ENCODE measurements around the gene COL24A1. TPM values are rescaled to one million over a fixed set of nuclear protein-coding genes. Genes with fewer than 3 reads are reported as not detected.
"Not testable (repeated sequence)": the region's sequence is repeated elsewhere in the genome, so short reads cannot be mapped to it uniquely, and the experiment has no call there.

Gene COL24A1
- total RNA-seq, 1 experiment from 2014 or later: not detected

- DNase-seq (ENCODE audit: low spot score): no peak
- in situ Hi-C loops (cut with HindIII; ENCODE audit: low sequenced_read_pairs): no loop called here
These were observed 1.3 kb downstream of the COL24A1 start for GRCh38 chr1:86155051-86155806.

- DNase-seq (ENCODE audit: low spot score): no peak
- in situ Hi-C loops (cut with HindIII; ENCODE audit: low sequenced_read_pairs): no loop called here
These were observed 2.0 kb downstream of the COL24A1 start for GRCh38 chr1:86154571-86155050.

GRCh38 chr1:86153836-86154235, 2.7 kb downstream of the COL24A1 start:
- in situ Hi-C loops (cut with HindIII; ENCODE audit: low sequenced_read_pairs): no loop called here
- no peak for DNase-seq (ENCODE audit: low spot score)

DNA sequence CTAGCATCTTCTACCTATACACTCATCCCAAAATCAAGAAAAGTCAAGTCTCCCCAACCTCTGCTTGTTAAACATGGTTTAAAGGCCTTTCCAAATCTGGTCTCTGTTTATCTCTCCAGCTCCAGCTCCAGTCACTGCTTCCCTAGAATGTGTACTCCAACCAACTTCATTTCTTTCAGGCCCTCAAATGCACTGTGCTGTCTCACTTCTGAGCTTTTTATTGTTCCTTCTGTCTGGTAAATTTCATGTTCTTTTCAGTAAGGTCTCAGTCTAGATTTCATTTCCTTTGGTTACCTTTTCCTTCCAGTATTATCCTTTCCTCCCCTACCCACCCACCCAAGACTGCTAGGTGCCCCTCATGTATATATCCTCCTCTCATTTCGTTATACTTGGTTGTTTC, 3.7 kb downstream of the COL24A1 start:
- in situ Hi-C loops (cut with HindIII; ENCODE audit: low sequenced_read_pairs): no loop called here
- DNase-seq (ENCODE audit: low spot score): no peak

- DNase-seq (ENCODE audit: low spot score): no peak
- in situ Hi-C loops (cut with HindIII; ENCODE audit: low sequenced_read_pairs): no loop called here
These were observed 5.1 kb downstream of the COL24A1 start for GRCh38 chr1:86151427-86151826.

DNA sequence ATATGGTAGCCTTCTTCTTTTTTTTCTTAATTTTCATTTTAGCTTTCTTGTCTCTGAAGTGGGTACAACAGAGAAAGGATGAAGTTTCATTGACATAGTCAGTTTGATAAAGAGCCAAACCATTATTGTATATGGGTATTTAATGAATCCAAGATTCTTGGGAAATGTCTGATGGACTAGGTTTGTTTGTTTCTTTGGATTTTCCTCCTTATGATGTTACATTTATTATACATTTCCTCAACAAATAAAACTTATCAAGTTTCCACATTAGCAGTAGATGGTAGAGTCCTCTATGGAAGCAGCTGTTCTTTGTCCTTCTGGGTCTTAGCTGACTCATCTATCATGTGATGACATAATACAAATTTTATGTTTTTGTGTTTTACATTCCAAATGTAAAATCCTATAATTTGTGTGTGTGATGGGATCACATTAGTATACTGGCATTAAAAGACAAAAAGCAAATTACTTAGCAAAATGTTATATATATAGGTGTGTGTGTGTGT, 6.0 kb downstream of the COL24A1 start:
- in situ Hi-C loops (cut with HindIII; ENCODE audit: low sequenced_read_pairs): no loop called here
- no peak for DNase-seq (ENCODE audit: low spot score)

- no peak for DNase-seq (ENCODE audit: low spot score)
- in situ Hi-C loops (cut with HindIII; ENCODE audit: low sequenced_read_pairs): no loop called here
These were observed 7.0 kb downstream of the COL24A1 start for GRCh38 chr1:86149591-86149990.

GRCh38 chr1:86147755-86148154, 8.8 kb downstream of the COL24A1 start:
- no peak for DNase-seq (ENCODE audit: low spot score)
- in situ Hi-C loops (cut with HindIII; ENCODE audit: low sequenced_read_pairs): no loop called here

DNA sequence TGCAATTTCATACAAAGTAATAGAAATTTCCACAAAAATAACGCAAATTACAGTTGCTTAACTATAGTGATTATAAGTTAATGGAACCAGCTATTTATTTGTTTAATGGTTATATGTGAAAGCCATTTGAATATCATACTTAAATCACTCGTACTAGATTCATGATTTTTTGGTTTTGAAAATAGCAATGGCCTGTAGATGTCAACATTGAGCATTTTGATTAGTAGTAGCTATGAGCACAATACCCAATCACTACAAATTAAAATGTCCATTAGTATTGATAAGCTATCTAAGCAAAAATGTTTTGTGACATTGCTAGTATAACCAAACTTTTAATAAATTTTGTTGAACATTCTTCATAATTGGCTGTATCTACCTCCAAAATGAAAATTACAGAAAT, 10.0 kb downstream of the COL24A1 start:
- in situ Hi-C loops (cut with HindIII; ENCODE audit: low sequenced_read_pairs): no loop called here
- DNase-seq (ENCODE audit: low spot score): no peak

DNA sequence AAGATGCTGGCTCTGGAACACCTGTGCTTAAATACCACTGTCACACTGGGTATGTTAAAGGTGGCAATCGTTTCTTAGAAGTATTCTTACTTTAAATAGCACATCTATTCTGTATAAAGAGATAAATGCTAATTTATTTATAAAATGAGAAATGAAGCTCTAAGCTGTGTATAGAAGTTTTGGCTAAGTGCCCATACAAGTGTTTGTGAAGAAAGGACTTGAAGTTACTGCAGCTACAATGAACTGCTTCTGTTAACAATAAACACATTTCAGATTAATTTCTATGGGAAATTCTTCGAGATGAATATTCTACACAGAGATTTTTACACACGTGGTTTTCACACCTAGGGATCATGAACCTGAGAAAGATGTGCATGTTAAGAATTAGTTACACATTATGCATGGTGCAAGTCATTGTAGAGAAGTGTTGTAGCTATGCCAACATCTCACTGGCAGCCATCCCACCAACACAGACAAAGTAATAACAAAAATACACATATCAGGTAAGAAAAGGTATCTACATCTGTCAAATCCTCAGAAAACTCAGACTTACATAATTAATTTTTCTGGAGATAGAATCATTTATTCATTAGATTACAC, 16.2 kb downstream of the COL24A1 start:
- in situ Hi-C loops (cut with HindIII; ENCODE audit: low sequenced_read_pairs): no loop called here
- no peak for DNase-seq (ENCODE audit: low spot score)

DNA sequence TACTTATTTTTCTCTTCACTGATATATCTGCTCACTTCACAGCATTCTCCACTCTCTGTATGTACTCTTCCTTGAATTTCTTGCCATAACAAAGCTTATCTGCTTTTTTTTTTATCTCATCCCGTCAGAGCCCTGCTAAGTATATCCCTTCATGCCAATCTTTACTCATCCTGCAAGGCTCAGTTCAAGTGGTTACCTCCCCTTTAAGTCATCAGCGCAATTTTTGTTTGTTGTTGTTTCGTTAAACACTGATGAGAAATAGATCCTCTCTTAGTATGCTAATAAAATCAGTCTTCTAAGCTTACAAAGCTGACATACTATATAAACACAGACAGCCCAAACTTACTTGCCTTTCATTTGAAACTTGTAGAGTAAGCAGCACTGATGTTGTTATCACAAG, 17.8 kb downstream of the COL24A1 start:
- in situ Hi-C loops (cut with HindIII; ENCODE audit: low sequenced_read_pairs): no loop called here
- no peak for DNase-seq (ENCODE audit: low spot score)

- no peak for DNase-seq (ENCODE audit: low spot score)
- in situ Hi-C loops (cut with HindIII; ENCODE audit: low sequenced_read_pairs): no loop called here
These were observed 19.1 kb downstream of the COL24A1 start for GRCh38 chr1:86137436-86137835.

DNA sequence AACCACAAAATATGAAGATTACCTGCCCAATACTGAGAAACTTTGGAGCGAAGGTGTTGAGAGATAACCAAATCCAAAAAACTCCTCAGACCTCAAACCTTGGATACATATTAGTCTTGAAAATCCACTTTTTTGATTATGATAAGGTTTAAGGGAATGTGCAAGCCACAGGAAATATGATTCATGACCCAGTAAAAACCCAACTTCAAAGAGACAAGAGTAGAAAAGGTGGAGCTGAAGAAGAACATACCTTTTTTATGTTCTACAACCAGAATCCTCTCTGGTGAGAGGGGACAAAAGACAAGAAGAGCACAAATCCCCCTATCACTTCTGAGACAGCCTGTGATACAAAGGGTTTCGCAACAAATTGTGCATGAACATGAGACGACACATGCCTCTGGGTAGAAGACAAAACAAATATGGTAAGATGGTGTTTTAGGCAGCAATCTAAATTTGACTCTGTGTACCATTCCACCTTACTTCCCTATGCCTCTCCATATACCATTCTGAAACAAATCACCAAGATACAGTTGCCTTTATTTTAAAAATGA, 37.3 kb downstream of the COL24A1 start:
- DNase-seq (ENCODE audit: low spot score): no peak
- in situ Hi-C loops (cut with HindIII; ENCODE audit: low sequenced_read_pairs): no loop called here

DNA sequence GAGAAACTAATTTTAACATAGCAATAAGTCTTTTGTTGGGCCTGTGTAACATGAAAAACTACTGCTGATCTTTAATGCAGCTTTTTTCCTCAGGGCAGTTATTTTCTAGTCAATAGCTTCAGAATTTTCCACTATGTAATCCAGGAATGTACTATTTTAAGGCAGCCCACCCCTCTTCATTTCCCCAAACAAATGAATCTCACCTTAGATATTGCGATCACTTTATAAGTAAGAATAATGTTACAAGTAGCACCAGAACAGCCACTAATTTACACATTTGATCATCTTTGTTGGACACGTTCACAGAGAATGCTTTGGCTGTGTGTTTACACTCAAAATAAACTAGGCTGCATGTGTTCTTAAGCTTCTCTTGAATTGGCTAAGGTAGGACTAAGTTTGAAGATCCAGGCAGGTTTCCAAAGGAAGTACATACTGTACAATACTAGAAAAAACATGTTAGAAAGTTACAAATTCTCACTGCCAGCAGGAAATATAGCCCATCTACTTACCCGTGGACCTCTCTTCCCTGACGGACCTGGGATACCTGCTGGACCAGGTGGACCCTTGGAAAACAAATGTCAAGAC, 41.7 kb downstream of the COL24A1 start:
- in situ Hi-C loops (cut with HindIII; ENCODE audit: low sequenced_read_pairs): no loop called here
- no peak for DNase-seq (ENCODE audit: low spot score)

GRCh38 chr1:86114236-86114635, 42.3 kb downstream of the COL24A1 start:
- in situ Hi-C loops (cut with HindIII; ENCODE audit: low sequenced_read_pairs): no loop called here
- no peak for DNase-seq (ENCODE audit: low spot score)

DNA sequence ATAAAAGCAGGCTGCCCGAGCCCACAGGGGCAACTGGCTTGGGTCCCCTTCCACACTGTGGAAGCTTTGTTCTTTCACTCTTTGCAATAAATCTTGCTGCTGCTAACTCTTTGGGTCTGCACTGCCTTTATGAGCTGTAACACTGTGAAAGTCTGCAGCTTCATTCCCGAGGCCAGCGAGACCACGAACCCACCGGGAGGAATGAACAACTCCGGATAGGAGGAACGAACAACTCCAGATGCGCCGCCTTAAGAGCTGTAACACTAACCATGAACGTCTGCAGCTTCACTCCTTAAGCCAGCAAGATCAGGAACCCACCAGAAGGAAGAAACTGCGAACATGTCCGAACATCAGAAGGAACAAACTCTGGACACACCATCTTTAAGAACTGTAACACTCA, 45.0 kb downstream of the COL24A1 start:
- DNase-seq (ENCODE audit: low spot score); in situ Hi-C loops (cut with HindIII; ENCODE audit: low sequenced_read_pairs): not testable (repeated sequence)

GRCh38 chr1:86110451-86111129, 46.0 kb downstream of the COL24A1 start:
- no peak for DNase-seq (ENCODE audit: low spot score)
- in situ Hi-C loops (cut with HindIII; ENCODE audit: low sequenced_read_pairs): no loop called here

GRCh38 chr1:86105533-86105866, 51.1 kb downstream of the COL24A1 start:
- DNase-seq (ENCODE audit: low spot score): no peak
- in situ Hi-C loops (cut with HindIII; ENCODE audit: low sequenced_read_pairs): no loop called here

- in situ Hi-C loops (cut with HindIII; ENCODE audit: low sequenced_read_pairs): no loop called here
These were observed 51.7 kb downstream of the COL24A1 start for GRCh38 chr1:86104606-86105532.

More at GRCh38 chr1:86104606-86105532, 51.7 kb downstream of the COL24A1 start:
- DNase-seq (ENCODE audit: low spot score): no peak
